ENCODE results near the gene EYS. TPM values are rescaled to one million over a fixed set of nuclear protein-coding genes. Genes with fewer than 3 reads are reported as not detected.

Gene EYS
- total and polyA plus RNA-seq, 9 of the 15 experiments (the other 6 are each of a cell fraction or from before 2014, with no cell fraction given): 0.03 to 0.36 (median 0.10) TPM; not detected in 2

DNA sequence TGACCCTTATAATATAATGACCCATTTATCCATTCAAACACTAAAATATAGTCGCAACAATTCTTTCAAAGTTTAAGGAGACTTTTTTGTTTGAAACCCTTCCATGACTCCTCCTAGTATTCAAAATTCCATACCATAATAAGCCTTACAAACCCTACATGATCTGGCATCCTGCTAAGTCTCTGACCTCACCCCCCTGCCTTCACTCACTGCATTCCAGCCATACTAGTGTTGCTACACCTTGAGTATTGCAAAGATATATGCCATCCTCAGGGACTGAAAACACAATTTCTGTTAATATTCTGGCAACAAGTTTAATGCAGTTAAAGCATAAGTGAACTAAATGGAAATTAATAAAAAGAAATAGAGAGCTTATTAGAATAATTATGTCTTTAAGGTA, 168.4 kb downstream of the EYS start (continued):
- TF ChIP-seq, protein P1, sequence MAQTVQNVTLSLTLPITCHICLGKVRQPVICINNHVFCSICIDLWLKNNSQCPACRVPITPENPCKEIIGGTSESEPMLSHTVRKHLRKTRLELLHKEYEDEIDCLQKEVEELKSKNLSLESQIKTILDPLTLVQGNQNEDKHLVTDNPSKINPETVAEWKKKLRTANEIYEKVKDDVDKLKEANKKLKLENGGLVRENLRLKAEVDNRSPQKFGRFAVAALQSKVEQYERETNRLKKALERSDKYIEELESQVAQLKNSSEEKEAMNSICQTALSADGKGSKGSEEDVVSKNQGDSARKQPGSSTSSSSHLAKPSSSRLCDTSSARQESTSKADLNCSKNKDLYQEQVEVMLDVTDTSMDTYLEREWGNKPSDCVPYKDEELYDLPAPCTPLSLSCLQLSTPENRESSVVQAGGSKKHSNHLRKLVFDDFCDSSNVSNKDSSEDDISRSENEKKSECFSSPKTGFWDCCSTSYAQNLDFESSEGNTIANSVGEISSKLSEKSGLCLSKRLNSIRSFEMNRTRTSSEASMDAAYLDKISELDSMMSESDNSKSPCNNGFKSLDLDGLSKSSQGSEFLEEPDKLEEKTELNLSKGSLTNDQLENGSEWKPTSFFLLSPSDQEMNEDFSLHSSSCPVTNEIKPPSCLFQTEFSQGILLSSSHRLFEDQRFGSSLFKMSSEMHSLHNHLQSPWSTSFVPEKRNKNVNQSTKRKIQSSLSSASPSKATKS (CRISPR knock-in tag; IDR thresholded peaks at IDR 0.05): no peak
- TF ChIP-seq JUND (IDR thresholded peaks at IDR 0.05; ENCODE audit: borderline replicate concordance, low read depth, low read length) (no peak), JUND (tag; IDR thresholded peaks at IDR 0.05; ENCODE audit: borderline replicate concordance, low read depth, low read length) (no peak), NR1H2 (CRISPR knock-in tag; IDR thresholded peaks at IDR 0.05) (no peak), NR3C1 (CRISPR knock-in tag; IDR thresholded peaks at IDR 0.05) (no peak), ZEB2 (IDR thresholded peaks at IDR 0.05) (no peak)

DNA sequence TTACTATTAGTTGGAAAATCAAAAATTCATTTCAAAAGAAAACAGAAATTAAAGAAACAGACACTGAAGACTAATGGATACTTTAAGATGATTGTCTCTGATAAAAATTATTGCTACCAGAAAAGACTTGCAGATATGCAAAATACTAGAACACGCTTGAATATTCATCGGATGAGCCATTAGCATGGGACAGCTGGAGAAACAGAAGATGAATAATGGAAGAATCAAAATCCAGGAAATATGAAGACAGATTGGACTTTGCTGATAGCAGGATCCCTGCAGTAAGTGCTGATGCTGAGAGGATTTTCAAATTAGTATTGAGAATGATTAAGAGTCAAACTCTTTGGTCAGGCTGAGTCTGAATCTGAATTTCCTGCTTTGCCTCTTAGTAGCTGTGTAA, 169.4 kb downstream of the EYS start:
- in situ Hi-C loops (cut with MboI) (no loop called here), intact Hi-C loops (cut with micrococcal nuclease) (no loop called here)
- no peaks in the 10 kb centered on the region for H3K9me3 ChIP-seq (replicated peaks; ENCODE audit: control insufficient read depth, insufficient read depth, low read depth, low read length)
- no peak overlapping the region for H3K27ac ChIP-seq (ENCODE audit: extremely low read depth, low read depth, low read length)
- no peak for FAIRE-seq
- no peak overlapping the region for H3K4me2 ChIP-seq (ENCODE audit: insufficient read depth, low read length)
- DNase-seq (ENCODE audit: extremely low read depth in 1 of 4, low spot score in 3 of 4): no peak
- ATAC-seq: no peak
- H3K4me3 ChIP-seq: no peak overlapping the region
- WGBS (ENCODE audit: insufficient coverage, low coverage, missing lambda C conversion rate): 31% methylated on average over 2 of the region's 2 CpGs
- H3K36me3 ChIP-seq (ENCODE audit: control insufficient read depth, insufficient read depth, low read length): no peaks in the 10 kb centered on the region
- H2AFZ ChIP-seq (ENCODE audit: low read depth, low read length): no peak overlapping the region
- CTCF ChIA-PET (ENCODE audit: low intra/inter-chr PET ratio): no interaction called here
- no TSS peak for BruUV-seq (replicated peaks)
- no peak overlapping the region for H3K9ac ChIP-seq (ENCODE audit: insufficient read depth in 1 of 2, low read depth in 2 of 2, low read length in 2 of 2)
- H3K4me1 ChIP-seq (replicated peaks in 1 of 2; ENCODE audit: control insufficient read depth in 2 of 2, insufficient read depth in 2 of 2, low read length in 2 of 2): no peaks in the 10 kb centered on the region
- POLR2A ChIA-PET: no interaction called here
- no peaks in the 10 kb centered on the region for H3K27me3 ChIP-seq (ENCODE audit: control insufficient read depth in 2 of 2, insufficient read depth in 2 of 2, low read length in 2 of 2)
- no peaks in the 10 kb centered on the region for H3K79me2 ChIP-seq (ENCODE audit: control insufficient read depth, insufficient read depth, low read length)
- no peaks in the 10 kb centered on the region for H3K9me1 ChIP-seq (ENCODE audit: control insufficient read depth, insufficient read depth, low read length)
- no peaks in the 10 kb centered on the region for H4K20me1 ChIP-seq (replicated peaks; ENCODE audit: control insufficient read depth, insufficient read depth, low read length)
- TF ChIP-seq ZNF184 (CRISPR knock-in tag; IDR thresholded peaks at IDR 0.05) (no peak), CBX5 (IDR thresholded peaks at IDR 0.05; ENCODE audit: borderline replicate concordance, low read depth) (no peak), TARDBP (IDR thresholded peaks at IDR 0.05) (no peak), ZNF696 (CRISPR knock-in tag; conservative IDR thresholded peaks at IDR 0.05) (no peak), CCAR2 (IDR thresholded peaks at IDR 0.05; ENCODE audit: low read depth, low read length) (no peak), PHB2 (IDR thresholded peaks at IDR 0.05; ENCODE audit: low read depth) (no peak), ZBTB7A (IDR thresholded peaks at IDR 0.05; ENCODE audit: borderline replicate concordance, control insufficient read depth, low read depth, low read length) (no peak), ZNF583 (CRISPR knock-in tag; IDR thresholded peaks at IDR 0.05) (no peak), KLF13 (tag; IDR thresholded peaks at IDR 0.05; ENCODE audit: borderline replicate concordance, low read depth) (no peak), FOXJ3 (CRISPR knock-in tag; IDR thresholded peaks at IDR 0.05) (no peak), RBM14 (IDR thresholded peaks at IDR 0.05; ENCODE audit: borderline replicate concordance, insufficient read depth, low read depth, low read length) (no peak), NELFE (IDR thresholded peaks at IDR 0.05; ENCODE audit: insufficient read depth, insufficient read length) (no peak), MTA1 (IDR thresholded peaks at IDR 0.05; ENCODE audit: borderline replicate concordance) (no peak), RB1 (IDR thresholded peaks at IDR 0.05; ENCODE audit: low read depth) (no peak), SRSF9 (IDR thresholded peaks at IDR 0.05; ENCODE audit: borderline replicate concordance, low read depth, low read length) (no peak)
- TF ChIP-seq, protein P2, sequence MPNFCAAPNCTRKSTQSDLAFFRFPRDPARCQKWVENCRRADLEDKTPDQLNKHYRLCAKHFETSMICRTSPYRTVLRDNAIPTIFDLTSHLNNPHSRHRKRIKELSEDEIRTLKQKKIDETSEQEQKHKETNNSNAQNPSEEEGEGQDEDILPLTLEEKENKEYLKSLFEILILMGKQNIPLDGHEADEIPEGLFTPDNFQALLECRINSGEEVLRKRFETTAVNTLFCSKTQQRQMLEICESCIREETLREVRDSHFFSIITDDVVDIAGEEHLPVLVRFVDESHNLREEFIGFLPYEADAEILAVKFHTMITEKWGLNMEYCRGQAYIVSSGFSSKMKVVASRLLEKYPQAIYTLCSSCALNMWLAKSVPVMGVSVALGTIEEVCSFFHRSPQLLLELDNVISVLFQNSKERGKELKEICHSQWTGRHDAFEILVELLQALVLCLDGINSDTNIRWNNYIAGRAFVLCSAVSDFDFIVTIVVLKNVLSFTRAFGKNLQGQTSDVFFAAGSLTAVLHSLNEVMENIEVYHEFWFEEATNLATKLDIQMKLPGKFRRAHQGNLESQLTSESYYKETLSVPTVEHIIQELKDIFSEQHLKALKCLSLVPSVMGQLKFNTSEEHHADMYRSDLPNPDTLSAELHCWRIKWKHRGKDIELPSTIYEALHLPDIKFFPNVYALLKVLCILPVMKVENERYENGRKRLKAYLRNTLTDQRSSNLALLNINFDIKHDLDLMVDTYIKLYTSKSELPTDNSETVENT (CRISPR knock-in tag; IDR thresholded peaks at IDR 0.05): no peak
